Uterus (tissue), 2 donors: ENCODE results near the gene VWA3B.

Experiments used
- POLR2A ChIP-seq, 2 donors: fragments of 450-650 bp; IDR thresholded peaks; one replicate each; pipeline ENCODE4 v1.6.1; 2016; ENCODE audit warnings: antibody characterized with exemption in 2 of 2, mild to moderate bottlenecking in 1 of 2, moderate library complexity in 1 of 2
- TF ChIP-seq, protein P1 (sequence below), 4 experiments: fragments of 200-600 bp in 2 of 4; fragments of 450-650 bp in 2 of 4; sonication (generic) in 2 of 4; IDR thresholded peaks; one replicate each; pipeline ENCODE4 v1.5.1; 2016 to 2019; ENCODE audit warnings: antibody characterized with exemption in 4 of 4, mild to moderate bottlenecking in 2 of 4, moderate library complexity in 1 of 4

DNA sequence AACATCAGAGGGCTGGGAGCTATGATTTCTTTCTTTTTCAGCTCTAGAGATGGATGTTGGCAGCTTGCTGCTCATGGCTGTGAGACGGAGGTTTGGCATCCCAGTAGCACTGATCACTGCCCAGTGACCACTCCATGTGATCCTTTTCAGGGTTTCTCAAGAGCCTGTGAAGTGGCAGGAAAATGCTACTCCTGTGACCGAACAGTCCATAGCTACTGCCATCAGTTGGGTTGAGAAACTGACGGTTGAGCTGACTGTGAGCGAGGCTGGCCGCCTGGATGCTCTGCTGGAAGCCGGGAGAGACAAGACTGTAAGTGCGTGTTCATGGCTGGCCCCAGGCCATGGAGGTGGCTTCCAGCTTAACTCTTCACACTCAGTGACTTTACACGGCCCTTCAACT lies 34.2 kb downstream of the VWA3B start:
- TF ChIP-seq, protein P1, sequence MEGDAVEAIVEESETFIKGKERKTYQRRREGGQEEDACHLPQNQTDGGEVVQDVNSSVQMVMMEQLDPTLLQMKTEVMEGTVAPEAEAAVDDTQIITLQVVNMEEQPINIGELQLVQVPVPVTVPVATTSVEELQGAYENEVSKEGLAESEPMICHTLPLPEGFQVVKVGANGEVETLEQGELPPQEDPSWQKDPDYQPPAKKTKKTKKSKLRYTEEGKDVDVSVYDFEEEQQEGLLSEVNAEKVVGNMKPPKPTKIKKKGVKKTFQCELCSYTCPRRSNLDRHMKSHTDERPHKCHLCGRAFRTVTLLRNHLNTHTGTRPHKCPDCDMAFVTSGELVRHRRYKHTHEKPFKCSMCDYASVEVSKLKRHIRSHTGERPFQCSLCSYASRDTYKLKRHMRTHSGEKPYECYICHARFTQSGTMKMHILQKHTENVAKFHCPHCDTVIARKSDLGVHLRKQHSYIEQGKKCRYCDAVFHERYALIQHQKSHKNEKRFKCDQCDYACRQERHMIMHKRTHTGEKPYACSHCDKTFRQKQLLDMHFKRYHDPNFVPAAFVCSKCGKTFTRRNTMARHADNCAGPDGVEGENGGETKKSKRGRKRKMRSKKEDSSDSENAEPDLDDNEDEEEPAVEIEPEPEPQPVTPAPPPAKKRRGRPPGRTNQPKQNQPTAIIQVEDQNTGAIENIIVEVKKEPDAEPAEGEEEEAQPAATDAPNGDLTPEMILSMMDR (IDR thresholded peaks at IDR 0.05), result no peak
- no peak for TF ChIP-seq POLR2A (IDR thresholded peaks at IDR 0.05)
